Measurements from ENCODE around the gene DLL4. TPM values are rescaled to one million over a fixed set of nuclear protein-coding genes. Genes with fewer than 3 reads are reported as not detected.

The DLL4 gene
- total RNA-seq, 4 donors from 2014 or later, result 4.2 to 11.2 (median 7.1) TPM

- Histone ChIP-seq H3K27ac (no peak overlapping the region), H3K4me1 (no peaks in the 10 kb centered on the region), H3K36me3 (peaks cover 11 to 100% (median 47%) of the 10 kb centered on the region in 3 donors), H3K9me3 (no peaks in the 10 kb centered on the region), H3K27me3 (no peaks in the 10 kb centered on the region), H3K4me3 (no peak overlapping the region)
- no peak for TF ChIP-seq CTCF (IDR thresholded peaks at IDR 0.05)
- TF ChIP-seq POLR2A (IDR thresholded peaks at IDR 0.05), result no peak
- TF ChIP-seq EP300 (IDR thresholded peaks at IDR 0.05), result no peak
- 76 to 84% methylated on average over 13 of the region's 13 CpGs for WGBS, 2 donors
- no peak for DNase-seq (ENCODE audit: low spot score in 2 of 2)
These were observed 53.7 kb downstream of the DLL4 start for GRCh38 chr15:40982855-40983254.

- peaks cover 7 to 98% (median 39%) of the 10 kb centered on the region in 3 donors for H3K36me3 ChIP-seq
- DNase-seq (ENCODE audit: low spot score in 2 of 2), result no peak
- H3K4me1 ChIP-seq, result no peaks in the 10 kb centered on the region
- no peak overlapping the region for H3K4me3 ChIP-seq
- 87 to 95% methylated on average over 5 of the region's 5 CpGs for WGBS, 2 donors
- no peaks in the 10 kb centered on the region for H3K9me3 ChIP-seq
- no peaks in the 10 kb centered on the region for H3K27me3 ChIP-seq
- no peak overlapping the region for H3K27ac ChIP-seq
- TF ChIP-seq CTCF (IDR thresholded peaks at IDR 0.05) (no peak), POLR2A (IDR thresholded peaks at IDR 0.05) (no peak), EP300 (IDR thresholded peaks at IDR 0.05) (no peak)
These were observed 55.3 kb downstream of the DLL4 start for GRCh38 chr15:40984406-40984805.

- no peak for TF ChIP-seq POLR2A (IDR thresholded peaks at IDR 0.05)
- no peak for TF ChIP-seq CTCF (IDR thresholded peaks at IDR 0.05)
- no peak for TF ChIP-seq EP300 (IDR thresholded peaks at IDR 0.05)
- Histone ChIP-seq H3K9me3 (no peaks in the 10 kb centered on the region), H3K4me1 (no peaks in the 10 kb centered on the region), H3K36me3 (peaks cover 7 to 94% (median 39%) of the 10 kb centered on the region in 3 donors), H3K27me3 (no peaks in the 10 kb centered on the region), H3K4me3 (no peak overlapping the region), H3K27ac (no peak overlapping the region)
- DNase-seq (ENCODE audit: low spot score in 2 of 2), result no peak
- WGBS, 2 donors, result 91 to 97% methylated on average over 4 of the region's 4 CpGs
These were observed 55.8 kb downstream of the DLL4 start for GRCh38 chr15:40984964-40985363.

GRCh38 chr15:40985541-40986330 lies 56.6 kb downstream of the DLL4 start:
- no peaks in the 10 kb centered on the region for H3K4me1 ChIP-seq
- no peaks in the 10 kb centered on the region for H3K9me3 ChIP-seq
- no peak overlapping the region for H3K4me3 ChIP-seq
- H3K36me3 ChIP-seq, result peaks cover 5 to 86% (median 39%) of the 10 kb centered on the region in 3 donors
- no peak for DNase-seq (ENCODE audit: low spot score in 2 of 2)
- no peak for TF ChIP-seq POLR2A (IDR thresholded peaks at IDR 0.05)
- TF ChIP-seq EP300 (IDR thresholded peaks at IDR 0.05), result no peak
- no peaks in the 10 kb centered on the region for H3K27me3 ChIP-seq
- WGBS, 2 donors, result 86 to 89% methylated on average over 6 of the region's 6 CpGs
- H3K27ac ChIP-seq, result no peak overlapping the region

- Histone ChIP-seq H3K4me3 (no peak overlapping the region), H3K27ac (no peak overlapping the region), H3K4me1 (no peaks in the 10 kb centered on the region), H3K36me3 (peaks cover 5 to 82% (median 34%) of the 10 kb centered on the region in 3 donors), H3K27me3 (no peaks in the 10 kb centered on the region), H3K9me3 (no peaks in the 10 kb centered on the region)
- WGBS, 2 donors, result 87 to 90% methylated on average over 7 of the region's 7 CpGs
- DNase-seq (ENCODE audit: low spot score in 2 of 2), result no peak
- TF ChIP-seq POLR2A (IDR thresholded peaks at IDR 0.05), result no peak
- TF ChIP-seq EP300 (IDR thresholded peaks at IDR 0.05), result no peak
- no peak for TF ChIP-seq CTCF (IDR thresholded peaks at IDR 0.05)
These were observed 57.7 kb downstream of the DLL4 start for GRCh38 chr15:40986820-40987219.
